ENCODE results near the gene POMGNT2. TPM values are rescaled to one million over a fixed set of nuclear protein-coding genes. Genes with fewer than 3 reads are reported as not detected.
"Not testable (repeated sequence)": the region's sequence is repeated elsewhere in the genome, so short reads cannot be mapped to it uniquely, and the experiment has no call there.

The POMGNT2 gene
- total RNA-seq, 1 donor from 2014 or later = 10.8 TPM

- Histone ChIP-seq H3K27ac (no peak overlapping the region), H3K4me3 (no peak overlapping the region), H3K9me3 (no peaks in the 10 kb centered on the region), H3K27me3 (no peaks in the 10 kb centered on the region), H3K36me3 (peaks cover 6% of the 10 kb centered on the region), H3K4me1 (no peaks in the 10 kb centered on the region)
- DNase-seq = no peak
- TF ChIP-seq CTCF (IDR thresholded peaks at IDR 0.05) = no peak
- intact Hi-C loops (cut with DNase I) = no loop called here
- no peak for ATAC-seq
Measured at GRCh38 chr3:43074482-43074881, 31.4 kb downstream of the POMGNT2 start.

GRCh38 chr3:43073836-43074220 is 32.1 kb downstream of the POMGNT2 start:
- DNase-seq (no peak), ATAC-seq (no peak)
- no peaks in the 10 kb centered on the region for H3K27me3 ChIP-seq

GRCh38 chr3:43073116-43073835 is 32.6 kb downstream of the POMGNT2 start:
- DNase-seq (no peak), ATAC-seq (no peak)
- Histone ChIP-seq H3K27ac (no peak overlapping the region), H3K27me3 (no peaks in the 10 kb centered on the region), H3K4me1 (no peaks in the 10 kb centered on the region), H3K4me3 (no peak overlapping the region), H3K36me3 (no peaks in the 10 kb centered on the region), H3K9me3 (no peaks in the 10 kb centered on the region)
- intact Hi-C loops (cut with DNase I) = no loop called here
- no peak for TF ChIP-seq CTCF (IDR thresholded peaks at IDR 0.05)

More at GRCh38 chr3:43073836-43074220, 32.1 kb downstream of the POMGNT2 start:
- H3K9me3 ChIP-seq = no peaks in the 10 kb centered on the region
- no peaks in the 10 kb centered on the region for H3K4me1 ChIP-seq
- no peak for TF ChIP-seq CTCF (IDR thresholded peaks at IDR 0.05)
- no peak overlapping the region for H3K27ac ChIP-seq
- no peaks in the 10 kb centered on the region for H3K36me3 ChIP-seq
- no peak overlapping the region for H3K4me3 ChIP-seq
- intact Hi-C loops (cut with DNase I) = no loop called here

- H3K27me3 ChIP-seq = no peaks in the 10 kb centered on the region
- DNase-seq (no peak), ATAC-seq (no peak)
- no peaks in the 10 kb centered on the region for H3K36me3 ChIP-seq
- H3K4me3 ChIP-seq = no peak overlapping the region
- no peak overlapping the region for H3K27ac ChIP-seq
- no peaks in the 10 kb centered on the region for H3K4me1 ChIP-seq
- H3K9me3 ChIP-seq = no peaks in the 10 kb centered on the region
- intact Hi-C loops (cut with DNase I) = no loop called here
- TF ChIP-seq CTCF (IDR thresholded peaks at IDR 0.05) = no peak
Measured at GRCh38 chr3:43072361-43072760, 33.5 kb downstream of the POMGNT2 start.

GRCh38 chr3:43071313-43071893 is 34.5 kb downstream of the POMGNT2 start:
- intact Hi-C loops (cut with DNase I) = no loop called here
- Histone ChIP-seq H3K27me3 (no peaks in the 10 kb centered on the region), H3K4me1 (no peaks in the 10 kb centered on the region), H3K4me3 (no peak overlapping the region), H3K27ac (no peak overlapping the region), H3K9me3 (no peaks in the 10 kb centered on the region), H3K36me3 (no peaks in the 10 kb centered on the region)
- DNase-seq (no peak), ATAC-seq (peak; percentile 35)
- peak; percentile 45 for TF ChIP-seq CTCF (IDR thresholded peaks at IDR 0.05)

GRCh38 chr3:43070670-43071069 is 35.2 kb downstream of the POMGNT2 start:
- H3K27me3 ChIP-seq; DNase-seq; H3K4me1 ChIP-seq; intact Hi-C loops (cut with DNase I); H3K9me3 ChIP-seq; H3K36me3 ChIP-seq; H3K27ac ChIP-seq; H3K4me3 ChIP-seq; ATAC-seq: not testable (repeated sequence)
